DOHH2 (cell line): ENCODE measurements around the gene SLMAP.

ENCODE experiments used
- H3F3A ChIP-seq: fragments of 200-600 bp; sonication (generic), shearing (Covaris generic); 2 replicates; pipeline ENCODE4 v1.6.0; 2016; ENCODE audit warnings: antibody characterized with exemption, mild to moderate bottlenecking; ENCODE audit not compliant: control insufficient read depth, insufficient read depth
- H3K27ac ChIP-seq: fragments of 200-600 bp; sonication (generic); 2 replicates; pipeline ENCODE4 v1.5.1; 2014; ENCODE audit warnings: low read depth, mild to moderate bottlenecking, low read length, moderate library complexity
- H3K27me3 ChIP-seq: fragments of 200-600 bp; sonication (generic); 2 replicates; pipeline ENCODE4 v1.6.1; 2014; ENCODE audit warnings: mild to moderate bottlenecking, low read length, mixed read lengths; ENCODE audit not compliant: control insufficient read depth
- H3K36me3 ChIP-seq: fragments of 200-600 bp; sonication (generic); 2 replicates; pipeline ENCODE4 v1.6.1; 2014; ENCODE audit warnings: mild to moderate bottlenecking, low read length, moderate library complexity, mixed read lengths; ENCODE audit not compliant: control insufficient read depth
- H3K4me1 ChIP-seq: fragments of 200-600 bp; sonication (generic); 2 replicates; pipeline ENCODE4 v1.6.1; 2014; ENCODE audit warnings: mild to moderate bottlenecking, low read length, mixed read lengths; ENCODE audit not compliant: control insufficient read depth
- H3K4me2 ChIP-seq: fragments of 200-600 bp; sonication (generic); 2 replicates; pipeline ENCODE4 v1.6.0; 2014; ENCODE audit warnings: mild to moderate bottlenecking, low read length, moderate library complexity
- H3K4me3 ChIP-seq: fragments of 200-600 bp; sonication (generic); 2 replicates; pipeline ENCODE4 v1.5.1; 2014; ENCODE audit warnings: mild to moderate bottlenecking, low read length, mixed read lengths
- H3K79me2 ChIP-seq: fragments of 200-600 bp; sonication (generic); 2 replicates; pipeline ENCODE4 v1.6.1; 2014; ENCODE audit warnings: mild to moderate bottlenecking, low read length, mixed read lengths; ENCODE audit not compliant: control insufficient read depth
- H3K9me2 ChIP-seq: fragments of 200-600 bp; sonication (generic); replicated peaks from 2 replicates; pipeline ENCODE4 v1.6.1; 2014; ENCODE audit warnings: mild to moderate bottlenecking, low read length, mixed read lengths; ENCODE audit not compliant: control insufficient read depth
- H3K9me3 ChIP-seq: fragments of 200-600 bp; sonication (generic); 2 replicates; pipeline ENCODE4 v1.6.1; 2014; ENCODE audit warnings: antibody characterized with exemption, low read length, mixed read lengths; ENCODE audit not compliant: control insufficient read depth, insufficient read depth
- H4K20me1 ChIP-seq: fragments of 200-600 bp; sonication (generic); 2 replicates; pipeline ENCODE4 v1.6.0; 2014; ENCODE audit warnings: low read depth, mild to moderate bottlenecking, antibody characterized with exemption, low read length, moderate library complexity; ENCODE audit not compliant: control insufficient read depth, insufficient read depth
- CTCF ChIP-seq: fragments of 200-600 bp; sonication (generic); IDR thresholded peaks from one replicate; pipeline ENCODE4 v1.5.1; 2014; ENCODE audit warnings: antibody characterized with exemption, mild to moderate bottlenecking, low read depth, low read length; ENCODE audit not compliant: poor library complexity, severe bottlenecking
- EZH2phosphoT487 ChIP-seq: fragments of 200-600 bp; sonication (generic); IDR thresholded peaks from 2 replicates; pipeline ENCODE4 v1.6.1; 2017; ENCODE audit warnings: borderline replicate concordance, mild to moderate bottlenecking, antibody characterized with exemption, low read length, moderate library complexity, mixed read lengths

The SLMAP gene

GRCh38 chr3:57718118-57718517 is 38.0 kb upstream of the SLMAP start:
- H3K27ac ChIP-seq = no peak overlapping the region
- H3K9me3 ChIP-seq = no peaks in the 10 kb centered on the region
- no peak overlapping the region for H3K4me3 ChIP-seq
- H3K9me2 ChIP-seq = no peaks in the 10 kb centered on the region
- H4K20me1 ChIP-seq = no peaks in the 10 kb centered on the region
- H3K79me2 ChIP-seq = no peaks in the 10 kb centered on the region
- H3K4me1 ChIP-seq = no peaks in the 10 kb centered on the region
- TF ChIP-seq EZH2phosphoT487 (no peak), CTCF (no peak)
- H3K27me3 ChIP-seq = peaks cover 3% of the 10 kb centered on the region; the same call in 1 of the 2 replicates
- no peaks in the 10 kb centered on the region for H3K36me3 ChIP-seq
- no peaks in the 10 kb centered on the region for H3F3A ChIP-seq
- no peak overlapping the region for H3K4me2 ChIP-seq

- Histone ChIP-seq H3K36me3 (no peaks in the 10 kb centered on the region), H3K4me3 (no peak overlapping the region), H3K27ac (no peak overlapping the region), H4K20me1 (no peaks in the 10 kb centered on the region), H3F3A (no peaks in the 10 kb centered on the region), H3K9me2 (no peaks in the 10 kb centered on the region), H3K4me1 (no peaks in the 10 kb centered on the region), H3K9me3 (no peaks in the 10 kb centered on the region), H3K79me2 (no peaks in the 10 kb centered on the region), H3K4me2 (no peak overlapping the region), H3K27me3 (peaks cover 3% of the 10 kb centered on the region)
- no peak for TF ChIP-seq CTCF
- TF ChIP-seq EZH2phosphoT487 = no peak
Measured at GRCh38 chr3:57726397-57726796, 29.7 kb upstream of the SLMAP start.

GRCh38 chr3:57727106-57727505 is 29.0 kb upstream of the SLMAP start:
- no peaks in the 10 kb centered on the region for H3K36me3 ChIP-seq
- no peaks in the 10 kb centered on the region for H3K9me3 ChIP-seq
- no peak overlapping the region for H3K4me2 ChIP-seq
- H3F3A ChIP-seq = no peaks in the 10 kb centered on the region
- no peaks in the 10 kb centered on the region for H3K4me1 ChIP-seq
- no peak overlapping the region for H3K27ac ChIP-seq
- H3K27me3 ChIP-seq = peaks cover 3% of the 10 kb centered on the region
- H4K20me1 ChIP-seq = no peaks in the 10 kb centered on the region
- no peaks in the 10 kb centered on the region for H3K79me2 ChIP-seq
- no peaks in the 10 kb centered on the region for H3K9me2 ChIP-seq
- TF ChIP-seq CTCF (no peak), EZH2phosphoT487 (no peak)
- no peak overlapping the region for H3K4me3 ChIP-seq
